HepG2 (cell line): ENCODE measurements around the gene WWTR1. TPM values are rescaled to one million over a fixed set of nuclear protein-coding genes. Genes with fewer than 3 reads are reported as not detected.

ENCODE experiments used
- CBX1 ChIP-seq: IDR thresholded peaks from one replicate; pipeline ENCODE4 v1.6.1; 2016; ENCODE audit warnings: antibody characterized with exemption, low read depth
- CENPX ChIP-seq: sonication (generic); formaldehyde crosslinking; IDR thresholded peaks from 2 replicates; pipeline ENCODE4 v1.9.0; 2021; ENCODE audit warnings: mild to moderate bottlenecking, missing genetic modification reagents, moderate library complexity
- HHEX ChIP-seq: IDR thresholded peaks from 2 replicates; pipeline ENCODE4 v1.6.1; 2016; ENCODE audit warnings: control low read depth
- IRX3 ChIP-seq: sonication (generic); formaldehyde crosslinking; IDR thresholded peaks from 2 replicates; pipeline ENCODE4 v1.8.1; 2023; ENCODE audit warnings: mild to moderate bottlenecking, low read depth, missing genetic modification reagents, borderline replicate concordance
- JUN ChIP-seq: sonication (generic); formaldehyde crosslinking; IDR thresholded peaks from 2 replicates; pipeline ENCODE4 v1.4.0; 2020; ENCODE audit warnings: mild to moderate bottlenecking, missing genetic modification reagents
- KLF15 ChIP-seq: sonication (generic); formaldehyde crosslinking; IDR thresholded peaks from 2 replicates; pipeline ENCODE4 v1.8.1; 2023; ENCODE audit warnings: borderline replicate concordance, mild to moderate bottlenecking, inconsistent platforms, missing genetic modification reagents, mixed read lengths
- POLR2AphosphoS2 ChIP-seq: IDR thresholded peaks from 2 replicates; pipeline ENCODE4 v1.6.1; 2011; ENCODE audit warnings: low read depth, low read length, improper control_type of control experiment
- RFX1 ChIP-seq: fragments of 450-650 bp; IDR thresholded peaks from 2 replicates; pipeline ENCODE4 v1.6.1; 2017
- RORA ChIP-seq: sonication (generic); formaldehyde crosslinking; IDR thresholded peaks from 2 replicates; pipeline ENCODE4 v1.5.0; 2020; ENCODE audit warnings: mild to moderate bottlenecking, missing genetic modification reagents, moderate library complexity
- TBX3 ChIP-seq: fragments of 450-650 bp; IDR thresholded peaks from 2 replicates; pipeline ENCODE4 v1.6.1; 2017; ENCODE audit warnings: antibody characterized with exemption, mild to moderate bottlenecking, inconsistent platforms, borderline replicate concordance
- TEAD2 ChIP-seq: sonication (generic); formaldehyde crosslinking; IDR thresholded peaks from 2 replicates; pipeline ENCODE4 v1.9.0; 2021; ENCODE audit warnings: missing genetic modification reagents
- TGIF2 ChIP-seq: IDR thresholded peaks from 2 replicates; pipeline ENCODE4 v1.6.1; 2016; ENCODE audit warnings: control low read depth, missing compliant biosample characterization
- ZBTB8A ChIP-seq: sonication (generic); formaldehyde crosslinking; IDR thresholded peaks from 2 replicates; pipeline ENCODE4 v1.4.0; 2020; ENCODE audit warnings: mild to moderate bottlenecking, low read depth, missing genetic modification reagents, borderline replicate concordance
- ZC3H4 ChIP-seq: sonication (generic); formaldehyde crosslinking; IDR thresholded peaks from 2 replicates; pipeline ENCODE4 v1.4.0; 2020; ENCODE audit warnings: missing genetic modification reagents, borderline replicate concordance
- ZFAT ChIP-seq: sonication (generic); formaldehyde crosslinking; conservative IDR thresholded peaks from 2 replicates; pipeline ENCODE4 v1.8.1; 2023; ENCODE audit warnings: missing genetic modification reagents, inconsistent platforms
- ZMYM3 ChIP-seq: sonication (generic); formaldehyde crosslinking; IDR thresholded peaks from 2 replicates; pipeline ENCODE4 v1.5.1; 2020; ENCODE audit warnings: mild to moderate bottlenecking, missing genetic modification reagents
- ZNF232 ChIP-seq: sonication (generic); formaldehyde crosslinking; IDR thresholded peaks from 2 replicates; pipeline ENCODE4 v1.4.0; 2020; ENCODE audit warnings: missing genetic modification reagents, borderline replicate concordance
- ZNF615 ChIP-seq: sonication (generic); formaldehyde crosslinking; IDR thresholded peaks from 2 replicates; pipeline ENCODE4 v1.5.0; 2020; ENCODE audit warnings: mild to moderate bottlenecking, missing genetic modification reagents, borderline replicate concordance
- ZNF629 ChIP-seq: sonication (generic); formaldehyde crosslinking; conservative IDR thresholded peaks from 2 replicates; pipeline ENCODE4 v1.5.0; 2020; ENCODE audit warnings: missing genetic modification reagents
- ZNF703 ChIP-seq: sonication (generic); formaldehyde crosslinking; IDR thresholded peaks from 2 replicates; pipeline ENCODE4 v1.5.1; 2020; ENCODE audit warnings: missing genetic modification reagents, mild to moderate bottlenecking, moderate library complexity, borderline replicate concordance
- ZSCAN22 ChIP-seq: sonication (generic); formaldehyde crosslinking; IDR thresholded peaks from 2 replicates; pipeline ENCODE4 v1.4.0; 2020; ENCODE audit warnings: mild to moderate bottlenecking, missing genetic modification reagents
- ZSCAN25 ChIP-seq: sonication (generic); formaldehyde crosslinking; IDR thresholded peaks from 2 replicates; pipeline ENCODE4 v1.8.0; 2022; ENCODE audit warnings: mild to moderate bottlenecking, missing genetic modification reagents
- polyA plus RNA-seq, 8 experiments: library from polyadenylated mRNA; depleted of rRNA in 3 of 8; stranded (reverse) in 7 of 8; unstranded in 1 of 8; fragments of >200 nt; fragmentation: Illumina TruSeq in 4 of 8; extraction: Trizol in 4 of 8; gene quantifications; 2 replicates each; pipeline versions ENCODE4 v1.2.1 to v1.2.3, GENCODE V29; 2011 to 2016; ENCODE audit warnings: low read depth in 4 of 8, missing spikeins in 1 of 8, mixed read lengths in 1 of 8; ENCODE audit not compliant: insufficient read depth in 1 of 8
- total RNA-seq, 5 experiments: library from RNA; depleted of rRNA; stranded (reverse); fragments of >200 nt; fragmentation: Illumina TruSeq; extraction: Trizol; gene quantifications; 2 replicates each; pipeline ENCODE4 v1.2.3, GENCODE V29; 2016; ENCODE audit warnings: low read depth in 1 of 5
- TF ChIP-seq, protein P1 (sequence below): sonication (generic); formaldehyde crosslinking; IDR thresholded peaks from 2 replicates; pipeline ENCODE4 v1.4.0; 2020; ENCODE audit warnings: mild to moderate bottlenecking, missing genetic modification reagents
- TF ChIP-seq, protein P2 (sequence below): sonication (generic); formaldehyde crosslinking; IDR thresholded peaks from 2 replicates; pipeline ENCODE4 v1.5.0; 2020; ENCODE audit warnings: missing genetic modification reagents, mild to moderate bottlenecking, borderline replicate concordance
- TF ChIP-seq, protein P3 (sequence below): sonication (generic); formaldehyde crosslinking; IDR thresholded peaks from 2 replicates; pipeline ENCODE4 v1.8.1; 2023; ENCODE audit warnings: mild to moderate bottlenecking, moderate library complexity, missing genetic modification reagents
- TF ChIP-seq, protein P4 (sequence below): sonication (generic); formaldehyde crosslinking; IDR thresholded peaks from 2 replicates; pipeline ENCODE4 v1.5.1; 2020; ENCODE audit warnings: mild to moderate bottlenecking, missing genetic modification reagents, borderline replicate concordance

WWTR1 gene
- total and polyA plus RNA-seq, 2 of the 13 experiments (the other 11 are each of a cell fraction or from before 2014, with no cell fraction given) = 19.7 to 139 TPM

DNA sequence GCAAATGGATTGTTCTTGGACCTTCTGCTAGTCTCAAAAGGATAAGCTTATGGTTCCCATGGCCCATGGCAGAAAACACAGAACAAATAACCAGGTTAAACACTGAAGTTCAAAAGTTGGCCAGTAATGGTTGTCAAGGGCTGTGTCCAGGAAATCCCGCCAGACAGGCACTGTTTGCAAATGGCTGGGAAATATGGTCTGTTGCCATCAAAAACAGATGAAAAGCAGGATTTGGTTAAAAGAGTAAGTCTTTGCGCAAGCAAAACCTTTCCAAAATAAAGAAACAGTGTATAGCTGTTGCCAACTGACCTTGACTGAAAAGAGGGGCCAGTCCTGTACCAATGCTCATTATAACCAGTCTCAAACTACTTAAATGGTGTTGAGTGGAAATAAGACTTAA is 58.6 kb downstream of the WWTR1 start (continued):
- TF ChIP-seq, protein P1, sequence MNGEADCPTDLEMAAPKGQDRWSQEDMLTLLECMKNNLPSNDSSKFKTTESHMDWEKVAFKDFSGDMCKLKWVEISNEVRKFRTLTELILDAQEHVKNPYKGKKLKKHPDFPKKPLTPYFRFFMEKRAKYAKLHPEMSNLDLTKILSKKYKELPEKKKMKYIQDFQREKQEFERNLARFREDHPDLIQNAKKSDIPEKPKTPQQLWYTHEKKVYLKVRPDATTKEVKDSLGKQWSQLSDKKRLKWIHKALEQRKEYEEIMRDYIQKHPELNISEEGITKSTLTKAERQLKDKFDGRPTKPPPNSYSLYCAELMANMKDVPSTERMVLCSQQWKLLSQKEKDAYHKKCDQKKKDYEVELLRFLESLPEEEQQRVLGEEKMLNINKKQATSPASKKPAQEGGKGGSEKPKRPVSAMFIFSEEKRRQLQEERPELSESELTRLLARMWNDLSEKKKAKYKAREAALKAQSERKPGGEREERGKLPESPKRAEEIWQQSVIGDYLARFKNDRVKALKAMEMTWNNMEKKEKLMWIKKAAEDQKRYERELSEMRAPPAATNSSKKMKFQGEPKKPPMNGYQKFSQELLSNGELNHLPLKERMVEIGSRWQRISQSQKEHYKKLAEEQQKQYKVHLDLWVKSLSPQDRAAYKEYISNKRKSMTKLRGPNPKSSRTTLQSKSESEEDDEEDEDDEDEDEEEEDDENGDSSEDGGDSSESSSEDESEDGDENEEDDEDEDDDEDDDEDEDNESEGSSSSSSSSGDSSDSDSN (CRISPR knock-in tag) = no peak
- TF ChIP-seq JUN (CRISPR knock-in tag) (no peak), ZC3H4 (CRISPR knock-in tag) (no peak), RORA (CRISPR knock-in tag) (no peak), ZNF232 (CRISPR knock-in tag) (no peak), ZSCAN22 (no peak), ZBTB8A (no peak), ZFAT (CRISPR knock-in tag) (no peak), TGIF2 (CRISPR knock-in tag) (no peak), HHEX (CRISPR knock-in tag) (no peak), IRX3 (no peak), CENPX (CRISPR knock-in tag) (no peak), TEAD2 (no peak), TBX3 (no peak), ZSCAN25 (CRISPR knock-in tag) (no peak), ZMYM3 (CRISPR knock-in tag) (no peak), KLF15 (CRISPR knock-in tag) (no peak), ZNF615 (CRISPR knock-in tag) (no peak), POLR2AphosphoS2 (no peak), RFX1 (no peak), ZNF629 (CRISPR knock-in tag) (no peak), CBX1 (no peak), ZNF703 (CRISPR knock-in tag) (no peak)
- TF ChIP-seq, protein P2, sequence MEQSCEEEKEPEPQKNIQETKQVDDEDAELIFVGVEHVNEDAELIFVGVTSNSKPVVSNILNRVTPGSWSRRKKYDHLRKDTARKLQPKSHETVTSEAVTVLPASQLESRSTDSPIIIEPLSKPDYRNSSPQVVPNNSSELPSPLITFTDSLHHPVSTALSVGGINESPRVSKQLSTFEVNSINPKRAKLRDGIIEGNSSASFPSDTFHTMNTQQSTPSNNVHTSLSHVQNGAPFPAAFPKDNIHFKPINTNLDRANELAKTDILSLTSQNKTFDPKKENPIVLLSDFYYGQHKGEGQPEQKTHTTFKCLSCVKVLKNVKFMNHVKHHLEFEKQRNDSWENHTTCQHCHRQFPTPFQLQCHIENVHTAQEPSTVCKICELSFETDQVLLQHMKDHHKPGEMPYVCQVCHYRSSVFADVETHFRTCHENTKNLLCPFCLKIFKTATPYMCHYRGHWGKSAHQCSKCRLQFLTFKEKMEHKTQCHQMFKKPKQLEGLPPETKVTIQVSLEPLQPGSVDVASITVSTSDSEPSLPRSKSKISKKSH = no peak
- TF ChIP-seq, protein P3, sequence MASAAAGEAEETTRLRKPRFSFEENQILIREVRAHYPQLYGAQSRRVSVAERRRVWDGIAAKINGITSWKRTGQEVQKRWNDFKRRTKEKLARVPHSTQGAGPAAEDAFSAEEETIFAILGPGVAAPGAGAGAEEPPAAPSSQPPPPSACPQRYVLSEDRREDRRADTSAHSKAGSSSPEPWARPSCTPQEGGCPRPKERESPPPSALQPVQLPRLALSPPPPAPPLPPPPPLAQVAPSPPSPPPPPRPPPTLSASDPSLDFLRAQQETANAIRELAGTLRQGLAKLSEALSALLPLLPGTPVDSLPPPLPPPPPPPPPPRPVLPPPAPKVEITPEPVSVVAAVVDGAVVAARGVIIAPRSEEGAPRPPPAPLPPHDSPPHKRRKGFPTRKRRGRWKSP (CRISPR knock-in tag) = no peak; the same call in 1 of the 2 replicates
- TF ChIP-seq, protein P4, sequence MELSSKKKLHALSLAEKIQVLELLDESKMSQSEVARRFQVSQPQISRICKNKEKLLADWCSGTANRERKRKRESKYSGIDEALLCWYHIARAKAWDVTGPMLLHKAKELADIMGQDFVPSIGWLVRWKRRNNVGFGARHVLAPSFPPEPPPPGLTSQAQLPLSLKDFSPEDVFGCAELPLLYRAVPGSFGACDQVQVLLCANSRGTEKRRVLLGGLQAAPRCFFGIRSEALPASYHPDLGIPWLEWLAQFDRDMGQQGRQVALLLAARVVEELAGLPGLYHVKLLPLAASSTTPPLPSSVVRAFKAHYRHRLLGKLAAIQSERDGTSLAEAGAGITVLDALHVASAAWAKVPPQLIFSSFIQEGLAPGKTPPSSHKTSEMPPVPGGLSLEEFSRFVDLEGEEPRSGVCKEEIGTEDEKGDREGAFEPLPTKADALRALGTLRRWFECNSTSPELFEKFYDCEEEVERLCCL (CRISPR knock-in tag) = no peak
